CMK (cell line): ENCODE results near the gene FARP1.

ENCODE experiments used
- DNase-seq: peaks from one replicate; pipeline ENCODE4 v3.0.0-alpha.2; 2010; ENCODE audit warnings: low read depth

FARP1 gene

GRCh38 chr13:98443800-98444325, 301.0 kb downstream of the FARP1 start:
- no peak for DNase-seq

GRCh38 chr13:98444381-98444780, 301.5 kb downstream of the FARP1 start:
- DNase-seq = no peak

GRCh38 chr13:98445340-98446233, 302.7 kb downstream of the FARP1 start:
- DNase-seq = peak; percentile 56

GRCh38 chr13:98446234-98446621, 303.3 kb downstream of the FARP1 start:
- DNase-seq = no peak

- no peak for DNase-seq
These were observed 304.2 kb downstream of the FARP1 start for GRCh38 chr13:98447130-98447529.

- no peak for DNase-seq
These were observed 305.2 kb downstream of the FARP1 start for GRCh38 chr13:98447881-98448641.

GRCh38 chr13:98448642-98448928, 305.7 kb downstream of the FARP1 start:
- no peak for DNase-seq

- no peak for DNase-seq
These were observed 306.4 kb downstream of the FARP1 start for GRCh38 chr13:98449273-98449672.

- no peak for DNase-seq
These were observed 307.1 kb downstream of the FARP1 start for GRCh38 chr13:98450026-98450425.

- no peak for DNase-seq
These were observed 307.7 kb downstream of the FARP1 start for GRCh38 chr13:98450539-98451111.

GRCh38 chr13:98451676-98452470, 309.0 kb downstream of the FARP1 start:
- no peak for DNase-seq

- DNase-seq = no peak
These were observed 310.3 kb downstream of the FARP1 start for GRCh38 chr13:98452851-98453843.

- DNase-seq = no peak
These were observed 311.5 kb downstream of the FARP1 start for GRCh38 chr13:98454389-98454881.

GRCh38 chr13:98456413-98456845, 313.5 kb downstream of the FARP1 start:
- DNase-seq = no peak

GRCh38 chr13:98457053-98457452, 314.2 kb downstream of the FARP1 start:
- DNase-seq = no peak

- DNase-seq = no peak
These were observed 315.5 kb downstream of the FARP1 start for GRCh38 chr13:98458431-98458830.

GRCh38 chr13:98459171-98459681, 316.3 kb downstream of the FARP1 start:
- DNase-seq = no peak

GRCh38 chr13:98459721-98460370, 317.0 kb downstream of the FARP1 start:
- no peak for DNase-seq

GRCh38 chr13:98460516-98460915, 317.6 kb downstream of the FARP1 start:
- DNase-seq = no peak
